Amygdala (tissue), 56 donors: ENCODE results near the gene NUP98.

ENCODE experiments used
- DNase-seq, 56 donors: peaks; one replicate each; lab custom pipeline; 2025; lab: John Stamatoyannopoulos, UW

The NUP98 gene

DNA sequence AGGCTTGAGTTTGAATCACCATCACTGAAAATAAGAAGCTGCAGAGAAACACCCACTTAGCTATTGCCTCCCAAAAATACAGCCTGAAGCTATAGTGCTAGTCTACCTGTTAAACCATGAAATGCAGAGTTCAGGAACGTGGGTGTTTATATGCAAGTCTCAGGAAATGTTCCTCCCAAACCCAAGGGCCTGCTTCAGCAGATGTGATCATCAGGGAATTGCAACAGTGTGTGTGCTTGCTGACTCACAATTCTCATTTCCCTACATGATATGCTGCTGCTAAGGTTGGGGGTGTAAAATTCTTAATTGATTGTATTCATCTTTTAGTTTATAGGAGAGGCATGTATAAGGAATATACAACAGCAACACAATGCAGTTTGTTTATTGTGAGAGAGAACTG, 49.6 kb downstream of the NUP98 start:
- DNase-seq, result peak in 5 of 56 donors; percentile 6 to 25 (median 8)

DNA sequence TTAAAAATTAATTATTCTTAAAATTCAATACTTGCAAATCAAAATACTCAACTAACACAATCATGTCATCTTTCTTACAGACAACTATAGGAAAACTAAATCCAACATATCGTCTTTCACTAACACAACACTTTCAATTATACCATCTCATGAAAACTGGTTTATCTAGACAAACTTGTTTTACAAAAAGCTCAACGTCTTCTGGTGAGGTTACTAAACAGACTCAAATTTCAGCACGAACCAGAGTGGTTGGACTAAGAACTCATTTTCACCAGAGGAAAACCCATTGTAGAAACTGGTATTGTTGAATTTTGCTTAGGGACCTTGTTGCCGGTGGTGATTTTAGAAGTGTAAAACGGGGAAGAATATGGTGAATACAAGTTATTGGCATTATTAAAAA, 52.2 kb downstream of the NUP98 start:
- no peak for DNase-seq

DNA sequence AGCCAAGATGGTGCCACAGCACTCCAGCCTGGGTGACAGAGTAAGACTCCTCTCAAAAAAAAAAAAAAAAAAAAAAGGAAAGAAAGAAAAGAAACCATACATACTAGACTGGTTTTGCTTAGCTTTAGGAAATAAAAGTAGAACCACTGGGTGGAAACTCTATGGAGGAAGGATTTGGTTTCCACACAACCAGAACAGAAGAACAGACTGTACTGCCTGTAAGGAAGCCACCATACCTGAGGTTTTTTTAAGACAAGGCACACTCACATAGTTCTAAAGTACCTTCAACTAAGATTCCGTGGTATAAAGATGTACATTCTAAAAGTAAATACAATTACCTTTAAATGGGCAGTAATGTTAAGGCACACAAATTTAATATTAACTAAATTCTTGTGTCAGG, 58.6 kb downstream of the NUP98 start:
- no peak for DNase-seq

DNA sequence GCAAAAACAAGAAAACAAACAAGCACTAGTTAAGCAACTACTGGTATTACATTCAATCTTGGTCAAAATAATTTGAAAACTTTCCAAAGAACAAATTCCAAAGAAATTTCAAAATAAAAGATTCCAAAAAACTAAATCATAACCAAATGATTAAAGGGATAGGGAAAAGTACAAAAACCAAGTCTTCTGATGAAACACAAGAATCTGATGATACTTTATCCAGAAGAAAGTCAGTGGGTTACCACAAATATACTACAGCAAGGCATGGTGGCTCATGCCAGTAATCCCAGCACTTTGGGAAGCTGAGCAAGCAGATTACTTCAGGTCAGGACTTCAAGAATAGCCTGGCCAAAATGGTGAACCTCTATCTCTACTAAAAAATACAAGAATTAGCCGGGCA, 59.1 kb downstream of the NUP98 start:
- no peak for DNase-seq

DNA sequence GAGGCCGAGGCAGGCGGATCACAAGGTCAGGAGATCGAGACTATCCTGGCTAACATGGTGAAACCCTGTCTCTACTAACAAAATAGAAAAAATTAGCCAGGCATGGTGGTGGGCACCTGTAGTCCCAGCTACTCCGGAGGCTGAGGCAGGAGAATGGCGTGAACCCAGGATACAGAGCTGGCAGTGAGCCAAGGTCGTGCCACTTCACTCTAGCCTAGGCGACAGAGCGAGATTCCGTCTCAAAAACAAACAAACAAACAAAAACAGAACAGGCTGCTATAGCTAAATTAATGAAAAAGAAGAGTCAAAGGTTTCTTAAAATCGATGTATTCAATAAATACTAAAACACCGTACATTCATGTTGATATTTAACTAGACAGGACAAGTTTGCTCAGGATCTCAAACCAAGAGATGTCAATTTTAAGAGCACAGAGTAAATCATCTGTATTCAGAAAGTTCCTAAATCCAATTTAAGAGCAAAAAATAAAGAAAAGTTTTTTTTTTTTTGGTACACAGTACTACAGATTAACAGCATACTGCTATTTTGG, 59.9 kb downstream of the NUP98 start:
- no peak for DNase-seq

DNA sequence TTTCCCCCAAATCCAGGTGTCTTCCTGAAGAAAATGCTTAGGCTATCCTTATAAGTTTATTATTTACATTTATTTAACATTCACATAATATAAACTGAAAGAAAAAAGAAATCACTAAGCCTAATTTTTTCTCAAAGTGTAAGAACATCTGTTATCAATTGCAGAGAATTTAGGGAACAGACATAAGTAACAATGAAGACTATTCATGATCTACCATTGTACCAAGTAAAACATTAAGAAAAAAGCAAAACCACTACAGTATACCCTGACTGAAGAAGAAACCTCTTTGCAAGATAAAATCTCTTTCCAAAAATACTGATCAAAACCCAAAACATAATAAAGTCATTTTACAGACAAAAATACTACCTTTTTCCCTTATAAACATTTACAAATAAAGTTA, 60.5 kb downstream of the NUP98 start:
- no peak for DNase-seq

DNA sequence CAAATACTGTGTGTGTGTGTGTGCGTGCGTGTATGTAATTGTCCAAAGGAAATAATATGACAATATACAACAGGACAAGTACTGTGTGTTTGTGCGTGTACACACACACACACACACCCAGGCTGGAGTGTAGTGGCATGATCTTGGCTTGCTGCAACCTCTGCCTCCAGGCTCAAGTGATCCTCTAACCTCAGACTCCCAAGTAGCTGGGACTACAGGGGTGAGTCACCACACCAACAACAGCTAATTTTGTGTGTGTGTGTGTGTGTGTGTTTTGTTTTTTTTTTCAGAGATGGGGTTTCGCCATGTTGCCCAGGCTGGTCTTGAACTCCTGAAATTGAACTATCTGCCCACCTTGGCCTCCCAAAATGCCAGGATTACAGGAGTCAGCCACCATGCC, 61.5 kb downstream of the NUP98 start:
- DNase-seq, result no peak

DNA sequence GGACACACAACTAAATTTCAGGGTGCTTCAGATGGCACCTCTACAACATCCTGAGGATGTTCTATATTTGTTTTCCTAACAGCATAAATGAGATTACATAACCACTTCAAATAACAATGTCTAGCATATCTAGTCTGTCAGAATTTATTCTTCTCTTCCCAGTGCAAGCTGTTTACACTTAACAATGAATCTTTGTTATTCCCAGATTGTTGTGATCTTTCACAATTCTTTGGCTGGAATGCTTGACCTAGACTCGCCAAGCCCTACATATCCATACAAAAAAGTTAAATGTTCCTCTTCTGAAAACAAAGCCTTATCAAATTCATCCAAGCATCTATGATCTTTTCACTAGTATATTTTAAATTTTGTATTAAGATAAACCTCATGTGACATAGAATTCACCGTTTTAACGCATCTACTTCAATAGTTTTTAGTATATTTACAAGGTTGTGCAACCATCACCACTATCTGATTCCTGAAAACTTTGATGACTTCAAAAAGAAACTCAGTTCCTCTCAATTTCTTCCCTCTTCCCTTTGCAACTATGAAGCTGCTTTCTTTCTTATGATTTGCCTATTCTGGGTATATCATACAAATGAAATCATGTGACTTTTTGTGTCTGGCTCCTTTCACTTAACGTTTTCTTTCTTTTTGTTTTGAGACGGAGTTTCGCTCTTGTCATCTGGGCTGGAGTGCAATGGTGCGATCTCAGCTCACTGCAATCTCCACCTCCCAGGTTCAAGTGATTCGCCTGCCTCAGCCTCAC, 64.5 kb downstream of the NUP98 start:
- no peak for DNase-seq

DNA sequence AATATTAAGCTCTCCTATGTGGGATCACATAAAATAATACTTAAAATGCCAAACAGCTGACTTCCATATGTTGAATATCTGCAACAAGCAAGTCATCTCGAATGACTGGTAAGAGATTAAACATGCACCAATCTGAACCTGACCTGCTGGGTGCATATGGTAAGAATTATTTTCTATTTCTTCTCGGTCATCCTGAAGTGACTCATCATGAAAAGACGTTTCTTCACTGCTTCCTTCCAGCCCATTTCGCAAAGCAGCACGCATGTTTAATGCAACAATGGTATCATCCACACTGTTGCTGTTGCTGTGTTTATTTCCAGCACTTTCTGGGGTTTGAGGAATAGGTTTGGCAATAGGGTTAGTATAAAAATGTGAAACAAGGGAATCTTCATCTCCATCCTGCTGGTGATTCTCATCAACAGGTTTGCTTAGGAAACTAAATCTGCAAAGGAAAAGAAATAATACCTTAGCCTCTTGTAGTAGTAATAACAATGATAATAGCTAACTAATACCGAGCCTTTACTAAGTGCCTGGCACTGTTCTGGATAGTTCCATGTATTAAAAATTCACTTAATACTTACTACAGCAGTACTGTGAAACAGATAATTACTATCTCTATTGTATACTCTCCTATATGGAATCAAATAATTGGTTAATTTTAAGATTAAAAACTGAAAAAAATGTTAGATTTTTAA, 74.2 kb downstream of the NUP98 start:
- DNase-seq, result no peak

DNA sequence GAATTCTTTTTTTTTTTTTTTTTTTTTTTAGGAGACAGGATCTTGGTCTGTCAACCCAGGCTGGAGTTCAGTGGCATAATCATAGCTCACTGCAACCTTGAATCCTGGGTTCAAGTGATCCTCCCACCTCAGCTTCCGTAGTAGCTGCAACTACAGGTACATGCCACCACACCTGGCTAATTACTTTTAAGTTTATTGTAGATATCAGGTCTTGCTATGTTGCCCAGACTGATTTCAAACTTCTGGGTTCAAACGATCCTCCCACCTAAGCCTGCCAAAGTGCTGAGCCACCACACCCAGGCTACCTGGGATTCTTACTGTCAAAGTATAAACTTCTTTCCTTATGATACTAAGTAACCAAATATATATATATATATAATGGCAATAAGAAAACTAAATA, 75.3 kb downstream of the NUP98 start:
- no peak for DNase-seq

DNA sequence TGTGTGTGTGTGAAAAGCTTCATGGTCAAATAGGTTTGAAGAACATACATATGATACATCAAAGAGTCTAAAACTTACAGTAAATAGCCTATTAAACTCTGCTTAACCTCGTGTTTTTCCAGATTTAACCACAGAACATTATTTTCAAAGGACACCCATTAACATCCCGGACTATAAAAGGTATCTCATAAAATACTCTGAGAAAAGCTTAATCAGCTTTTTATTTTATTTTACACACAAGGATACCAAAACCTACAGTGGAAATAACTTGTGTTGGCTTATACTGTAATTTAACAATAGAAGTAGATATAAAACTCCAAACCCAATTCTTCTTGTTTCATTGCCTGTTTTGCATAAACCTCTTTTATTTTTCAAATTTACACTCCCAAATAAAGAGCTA, 76.4 kb downstream of the NUP98 start:
- DNase-seq, result no peak

DNA sequence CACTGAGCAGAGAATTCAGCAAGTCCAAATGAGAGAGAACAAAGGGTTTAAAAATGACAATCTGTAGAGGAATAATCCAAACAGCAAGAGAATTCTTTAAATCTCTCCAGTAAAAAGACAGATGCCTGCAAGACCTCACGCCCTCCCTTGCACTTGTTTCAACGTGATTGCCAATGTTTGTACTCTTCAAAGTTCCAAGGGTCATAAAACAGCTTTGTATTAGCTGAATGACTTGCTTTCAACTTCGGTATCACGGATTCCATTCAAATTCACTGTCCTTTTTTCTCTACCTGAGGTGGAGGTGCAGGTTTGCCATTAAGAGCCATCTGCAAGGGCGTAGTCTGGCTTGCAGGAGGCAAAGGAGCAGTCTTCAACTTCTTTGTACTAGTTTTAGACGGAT, 85.1 kb downstream of the NUP98 start:
- no peak for DNase-seq

DNA sequence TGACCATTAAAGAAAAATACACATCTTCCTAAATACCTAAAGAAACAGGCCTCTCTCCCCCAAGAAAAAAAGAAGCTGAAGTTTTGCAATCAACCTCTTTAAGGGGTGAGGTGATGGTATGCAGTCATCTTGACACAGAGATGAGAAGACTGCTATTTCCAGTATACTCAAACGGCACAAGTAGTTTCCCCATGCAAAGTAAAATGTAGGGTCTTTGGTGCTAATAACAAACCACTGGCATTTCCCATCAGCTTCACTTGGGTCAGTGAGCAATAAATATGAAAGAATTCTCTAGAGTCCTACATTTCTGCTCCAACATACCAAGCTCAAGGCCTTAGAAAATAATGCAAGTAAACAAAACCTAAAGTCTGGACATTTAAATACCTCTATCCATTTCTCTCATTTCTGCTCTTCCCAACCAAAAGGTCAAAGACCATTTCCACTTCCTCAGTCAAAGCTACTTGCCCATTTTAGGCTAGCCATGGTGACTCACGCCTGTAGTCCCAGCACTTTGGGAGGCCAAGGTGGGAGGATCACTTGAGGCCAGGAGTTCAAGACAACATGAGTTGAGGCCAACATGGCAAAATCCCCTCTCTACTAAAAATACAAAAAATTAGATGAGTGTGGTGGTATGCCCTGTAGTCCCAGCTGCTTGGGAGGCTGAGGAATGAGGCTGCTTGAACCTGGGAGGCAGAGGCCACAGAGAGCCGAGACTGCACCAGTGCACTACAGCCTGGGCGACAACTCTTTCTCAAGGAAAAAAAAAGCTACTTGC, 86.7 kb downstream of the NUP98 start:
- DNase-seq, result no peak

DNA sequence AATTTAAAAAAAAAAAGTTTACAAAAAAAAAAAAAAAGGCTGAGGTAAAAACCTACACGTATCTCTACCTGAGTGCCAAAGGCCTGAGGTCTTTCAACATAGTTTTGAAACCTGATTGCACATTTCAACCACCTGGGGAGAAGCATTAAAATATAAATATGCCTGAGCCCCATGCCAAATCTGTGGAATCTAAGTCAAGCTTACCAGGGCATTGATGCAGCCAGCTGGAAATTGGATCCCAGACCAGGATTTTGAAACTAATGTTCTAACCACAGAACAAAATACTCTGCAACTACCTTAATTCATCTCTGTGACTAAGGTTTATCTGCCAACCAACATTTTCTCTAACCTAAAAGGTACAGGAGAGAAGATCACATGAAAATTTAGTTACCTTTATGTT, 87.4 kb downstream of the NUP98 start:
- DNase-seq, result no peak

DNA sequence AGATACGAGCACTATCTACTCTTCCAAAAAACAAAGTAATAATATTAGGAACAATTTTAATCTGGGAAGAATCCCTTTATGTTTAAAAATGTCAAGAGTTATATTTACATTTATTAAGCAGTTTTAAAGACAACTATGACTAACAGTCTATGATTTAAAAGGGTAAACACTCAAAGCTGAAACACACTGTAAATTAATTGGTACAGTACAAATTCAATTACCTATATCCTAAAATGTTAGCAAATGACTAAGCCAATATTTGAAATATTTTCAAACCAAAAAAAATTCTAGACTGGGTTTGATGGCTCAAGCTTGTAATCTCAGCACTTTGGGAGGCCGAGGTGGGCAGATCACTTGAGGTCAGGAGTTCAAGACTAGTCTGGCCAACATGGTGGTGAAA, 90.2 kb downstream of the NUP98 start:
- DNase-seq, result no peak

DNA sequence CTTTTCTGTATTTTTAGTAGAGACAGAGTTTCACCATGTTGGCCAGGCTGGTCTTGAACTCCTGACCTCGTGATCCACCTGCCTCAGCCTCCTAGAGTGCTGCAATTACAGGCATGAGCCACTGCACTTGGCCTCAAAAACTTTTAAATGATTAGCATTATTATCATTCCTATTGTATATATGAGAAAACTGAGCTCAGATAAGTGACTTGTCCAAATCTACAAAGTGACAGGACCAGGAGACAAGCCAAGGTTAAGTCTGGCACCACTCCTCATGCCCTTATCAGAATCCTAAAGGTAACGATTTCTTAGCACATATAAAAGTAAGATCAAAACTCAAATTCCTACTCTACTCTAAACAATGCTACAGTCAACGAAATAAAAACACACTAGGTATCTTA, 94.0 kb downstream of the NUP98 start:
- no peak for DNase-seq

DNA sequence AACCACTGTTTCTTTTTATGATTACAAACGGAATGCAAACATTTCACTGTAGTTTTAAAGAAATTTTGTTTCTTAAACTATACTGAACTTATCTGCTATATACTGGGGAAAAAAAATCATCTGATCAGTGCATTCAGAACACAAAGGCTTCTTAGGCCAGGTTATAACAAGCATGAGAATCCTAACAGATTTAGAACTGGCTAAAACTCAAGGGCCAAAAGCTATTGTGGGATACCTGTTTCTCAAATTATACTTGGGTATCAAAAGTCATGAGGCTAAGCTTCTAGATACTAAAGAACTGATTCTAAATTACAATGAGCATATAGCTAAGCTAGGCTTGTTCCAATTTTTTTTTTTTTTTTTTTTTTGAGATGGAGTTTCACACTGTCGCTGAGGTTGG, 96.4 kb downstream of the NUP98 start:
- no peak for DNase-seq

DNA sequence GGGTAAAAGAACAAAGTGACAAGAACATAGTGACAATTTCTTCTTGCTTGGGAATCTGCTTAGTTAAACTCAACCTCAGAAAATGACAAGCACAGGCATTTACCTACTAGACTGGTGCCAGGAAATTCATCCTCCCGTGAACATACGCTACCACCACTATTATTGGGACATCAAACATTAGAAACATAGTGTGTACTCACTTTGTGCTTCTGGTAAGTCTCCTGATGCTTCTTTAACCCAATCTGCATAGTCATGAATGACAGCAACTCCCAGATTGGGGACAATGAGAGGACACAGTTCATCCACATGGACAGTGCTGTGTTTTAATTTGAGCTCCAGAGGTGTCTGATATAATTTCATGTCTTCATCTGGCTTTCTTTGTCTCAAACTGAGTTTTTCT, 96.9 kb downstream of the NUP98 start:
- no peak for DNase-seq

DNA sequence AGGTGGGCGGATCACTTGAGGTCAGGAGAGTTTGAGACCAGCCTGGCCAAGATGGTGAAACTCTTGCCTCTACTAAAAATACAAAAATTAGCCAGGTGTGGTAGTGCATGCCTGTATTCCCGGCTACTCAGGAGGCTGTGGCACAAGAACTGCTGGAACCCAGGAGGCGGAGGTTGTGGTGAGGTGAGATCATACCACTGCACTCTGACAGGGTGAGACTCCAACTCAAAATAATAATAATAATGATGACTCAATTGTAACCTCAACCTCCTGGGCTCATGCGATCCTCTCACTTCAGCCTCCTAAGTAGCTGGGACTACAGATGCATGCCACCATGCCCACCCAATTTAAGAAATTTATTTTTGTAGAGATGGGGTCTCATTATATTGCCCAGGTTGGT, 110.6 kb downstream of the NUP98 start:
- DNase-seq, result no peak

DNA sequence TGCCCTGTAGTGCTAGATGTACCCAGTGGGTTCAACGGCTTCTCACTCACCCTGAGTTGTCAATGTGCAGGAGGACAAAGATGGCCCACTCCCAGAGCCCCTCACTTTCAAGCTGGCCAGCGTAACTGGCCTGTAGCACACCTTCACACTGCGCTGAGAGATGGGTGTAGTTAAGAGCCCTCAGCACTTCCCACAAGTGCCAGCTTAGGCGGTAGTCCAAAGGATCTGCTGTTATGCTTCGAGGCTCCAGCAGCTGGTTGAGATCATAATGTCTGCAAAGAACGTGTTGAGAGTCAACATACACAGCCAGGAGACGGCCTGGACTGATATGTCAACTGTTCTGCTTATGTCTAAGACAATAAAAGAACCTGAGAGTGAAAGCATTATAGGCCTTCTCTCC, 111.4 kb downstream of the NUP98 start:
- DNase-seq, result no peak

DNA sequence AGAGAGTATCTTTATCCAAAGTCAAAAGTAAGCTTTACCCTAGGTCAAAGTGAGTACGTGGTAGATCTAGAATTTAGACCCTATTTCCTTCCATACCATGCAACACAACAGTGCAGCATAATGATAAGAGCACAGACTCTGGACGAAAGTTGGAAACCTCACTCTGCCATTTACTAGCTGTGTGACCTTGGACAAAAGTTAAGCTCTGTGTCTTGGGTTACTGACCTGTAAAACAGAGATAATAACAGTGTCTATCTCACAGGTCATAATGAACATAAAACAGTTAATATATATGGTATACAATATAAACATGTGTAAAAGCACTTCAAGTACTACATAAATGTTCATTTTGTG, 112.6 kb downstream of the NUP98 start:
- DNase-seq, result no peak
